NCI-H1694 (cell line): Measurements from ENCODE around the gene STK32B.
A peak's percentile ranks its signal among the peaks of the same experiment; 100 is the strongest.
"Not testable (repeated sequence)": the region's sequence is repeated elsewhere in the genome, so short reads cannot be mapped to it uniquely, and the experiment has no call there.

Experiments used
- DNase-seq: peaks from one replicate; lab custom pipeline; 2025; lab: John Stamatoyannopoulos, UW

Gene STK32B

GRCh38 chr4:5395781-5396180, 344.5 kb downstream of the STK32B start:
- DNase-seq = no peak

GRCh38 chr4:5398056-5398455, 346.8 kb downstream of the STK32B start:
- DNase-seq = no peak

- no peak for DNase-seq
These were observed 347.8 kb downstream of the STK32B start for GRCh38 chr4:5399124-5399523.

DNA sequence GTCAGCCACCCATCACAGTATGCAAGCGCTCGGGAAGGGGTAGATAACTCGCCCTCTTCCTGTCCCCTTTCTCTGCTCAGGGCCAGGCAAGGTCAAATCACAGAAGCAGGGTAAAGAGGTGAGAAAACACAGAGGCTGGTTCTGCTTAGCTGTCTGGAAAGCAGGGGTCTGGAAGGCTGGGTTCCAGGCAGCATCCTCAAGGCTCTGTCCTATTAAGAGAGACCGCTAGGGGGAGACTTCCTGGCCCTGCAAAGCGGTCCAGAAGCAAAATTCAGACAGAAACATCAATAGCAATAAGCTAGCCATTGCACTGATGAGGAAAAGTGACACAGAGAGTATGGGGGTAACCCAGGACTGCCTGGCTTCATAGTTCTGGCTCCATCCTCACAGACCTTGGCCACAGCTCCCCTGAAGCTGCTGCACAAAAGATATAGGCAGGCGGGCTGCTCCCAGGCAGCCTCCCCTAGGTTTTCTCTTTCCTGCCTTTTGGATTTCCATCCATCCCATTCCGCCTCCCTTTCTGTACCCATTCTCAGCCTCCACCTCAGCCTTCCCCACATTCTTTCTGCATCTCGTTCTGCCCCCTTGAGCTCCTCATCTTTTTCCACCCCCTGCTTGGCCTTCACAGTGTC, 348.6 kb downstream of the STK32B start:
- peak; percentile 5 for DNase-seq

GRCh38 chr4:5403746-5404497, 352.6 kb downstream of the STK32B start:
- DNase-seq = no peak

DNA sequence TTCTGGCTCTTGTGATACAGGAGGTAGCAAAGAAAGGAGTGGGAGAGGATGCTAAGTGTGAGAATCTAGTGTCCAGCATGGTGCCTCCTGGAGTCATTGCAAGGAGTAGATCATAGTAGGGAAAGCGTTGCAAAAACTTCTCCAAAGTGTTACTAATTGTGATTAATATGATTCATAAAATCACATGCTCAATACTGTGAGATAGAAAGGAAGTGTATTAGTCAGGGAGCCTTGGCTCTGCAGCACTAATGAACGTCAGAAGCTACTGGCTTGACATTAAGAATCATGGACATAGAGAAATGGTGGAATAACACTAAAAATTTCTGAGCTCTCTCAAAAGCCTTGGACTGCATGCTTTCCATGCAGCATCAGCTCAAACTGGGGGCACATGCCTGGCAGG, 358.0 kb downstream of the STK32B start:
- DNase-seq = no peak

GRCh38 chr4:5409972-5410618, 358.8 kb downstream of the STK32B start:
- no peak for DNase-seq

DNA sequence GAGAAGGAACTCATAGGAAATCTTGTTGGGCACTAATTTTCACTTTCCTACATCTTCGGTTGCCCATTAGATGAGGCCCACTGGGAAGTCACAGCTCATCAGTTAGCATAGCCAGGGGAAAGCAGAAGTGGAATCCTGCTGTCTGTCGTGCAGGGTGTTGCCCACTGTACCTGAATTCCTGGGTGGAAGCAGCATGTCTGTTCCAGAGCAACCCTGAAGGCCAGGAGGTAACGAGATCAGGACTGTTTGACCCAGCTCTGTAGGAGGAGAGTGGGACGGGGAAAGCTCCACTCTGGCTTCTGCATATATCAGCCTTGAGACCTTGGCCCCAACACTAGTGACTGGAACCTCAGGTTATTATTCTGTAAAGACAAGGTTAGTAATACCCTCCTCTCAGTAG, 361.0 kb downstream of the STK32B start:
- DNase-seq = no peak

- no peak for DNase-seq
These were observed 361.5 kb downstream of the STK32B start for GRCh38 chr4:5412751-5413150.

DNA sequence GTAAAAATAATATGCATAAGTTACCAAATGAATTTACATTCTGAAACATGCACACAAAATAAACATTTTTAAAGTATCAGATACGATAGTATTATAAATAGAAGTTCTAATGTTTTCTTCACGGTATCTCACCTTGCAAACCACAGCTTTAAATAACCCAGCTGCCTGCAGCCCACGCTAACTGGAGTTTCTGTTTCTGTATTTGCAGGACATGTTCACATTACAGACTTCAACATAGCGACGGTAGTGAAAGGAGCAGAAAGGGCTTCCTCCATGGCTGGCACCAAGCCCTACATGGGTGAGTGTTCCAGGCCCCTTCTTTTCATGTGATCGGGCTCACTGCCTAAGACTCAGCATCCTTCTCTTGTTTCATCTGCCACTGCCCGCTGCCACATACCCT, 365.4 kb downstream of the STK32B start:
- DNase-seq = no peak

DNA sequence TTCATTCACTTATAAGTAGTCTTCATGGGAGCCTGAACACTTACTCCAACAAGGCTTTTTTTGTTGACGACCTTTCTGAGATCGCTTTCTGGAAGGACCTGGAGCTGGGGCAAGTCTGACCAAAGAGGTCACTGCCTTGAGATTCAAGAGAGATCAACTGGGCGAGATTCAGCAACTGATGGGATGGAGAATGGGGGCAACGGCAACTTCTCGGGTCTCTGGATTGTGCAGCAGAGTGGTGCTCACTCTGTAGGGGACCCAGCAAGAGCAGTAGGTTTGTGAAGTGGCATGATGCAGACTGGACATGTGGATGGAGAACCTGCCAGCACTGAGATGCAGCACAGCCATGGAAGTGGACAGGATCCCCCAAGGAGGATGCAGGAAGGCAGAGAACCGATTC, 369.0 kb downstream of the STK32B start:
- DNase-seq = no peak

DNA sequence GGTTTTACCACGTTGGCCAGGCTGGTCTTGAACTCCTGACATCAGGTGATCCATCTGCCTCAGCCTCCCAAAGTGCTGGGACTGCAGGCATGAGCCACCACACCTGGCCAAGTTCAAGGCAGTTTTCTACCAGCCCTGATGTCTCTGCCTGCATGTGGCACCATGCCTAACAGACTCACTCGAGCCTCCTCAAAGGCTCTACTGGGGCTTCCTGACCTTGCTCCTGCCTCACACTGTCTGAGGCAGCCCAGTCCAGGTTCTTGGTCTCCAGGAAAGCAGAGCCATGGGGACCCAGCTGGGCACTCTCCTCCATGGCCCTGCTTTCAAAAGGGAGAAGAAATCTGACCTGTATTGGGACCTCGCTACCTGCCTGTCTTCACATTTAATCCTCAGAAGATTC, 370.1 kb downstream of the STK32B start:
- DNase-seq = no peak

- no peak for DNase-seq
These were observed 370.9 kb downstream of the STK32B start for GRCh38 chr4:5422195-5422594.

GRCh38 chr4:5423670-5424069, 372.4 kb downstream of the STK32B start:
- no peak for DNase-seq

DNA sequence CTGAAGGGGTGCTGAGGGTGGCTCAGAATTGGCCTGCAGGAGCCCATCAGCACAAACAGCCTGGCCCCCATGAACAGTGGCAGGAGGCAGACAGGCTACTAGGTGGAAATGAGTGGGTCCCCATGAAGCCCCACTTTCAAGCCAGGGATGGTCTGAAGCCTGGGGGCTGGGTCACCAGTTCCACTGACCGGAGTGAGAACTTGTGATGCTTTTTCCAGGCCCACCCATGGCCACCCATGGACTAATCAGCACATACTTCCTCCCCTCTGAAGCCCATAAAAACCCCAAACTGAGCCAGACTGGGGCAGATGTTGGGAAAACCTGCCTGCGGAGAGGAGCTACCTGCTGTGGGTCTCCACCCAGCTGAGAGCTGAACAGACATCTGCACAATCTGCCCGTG, 372.9 kb downstream of the STK32B start:
- DNase-seq = no peak

DNA sequence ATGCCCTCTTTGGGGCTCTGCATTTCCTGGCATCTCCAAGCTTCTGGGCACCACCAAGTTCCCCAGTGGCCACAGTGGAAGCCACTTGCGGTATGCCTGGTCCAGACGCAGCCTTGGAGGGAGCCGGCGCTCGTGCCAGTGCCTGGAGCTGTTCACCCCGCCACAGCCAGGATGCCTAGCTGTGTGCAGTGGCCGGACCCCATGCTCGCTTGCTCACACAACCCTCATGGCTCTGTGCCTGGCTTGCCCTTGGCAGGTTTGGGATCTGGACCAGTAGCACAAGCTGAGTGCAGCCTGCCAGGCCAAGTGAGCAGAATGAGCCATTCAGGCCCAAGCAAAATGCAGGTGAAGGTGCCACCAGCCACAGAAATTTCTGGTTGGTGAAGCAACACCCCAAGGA, 373.6 kb downstream of the STK32B start:
- DNase-seq = no peak

DNA sequence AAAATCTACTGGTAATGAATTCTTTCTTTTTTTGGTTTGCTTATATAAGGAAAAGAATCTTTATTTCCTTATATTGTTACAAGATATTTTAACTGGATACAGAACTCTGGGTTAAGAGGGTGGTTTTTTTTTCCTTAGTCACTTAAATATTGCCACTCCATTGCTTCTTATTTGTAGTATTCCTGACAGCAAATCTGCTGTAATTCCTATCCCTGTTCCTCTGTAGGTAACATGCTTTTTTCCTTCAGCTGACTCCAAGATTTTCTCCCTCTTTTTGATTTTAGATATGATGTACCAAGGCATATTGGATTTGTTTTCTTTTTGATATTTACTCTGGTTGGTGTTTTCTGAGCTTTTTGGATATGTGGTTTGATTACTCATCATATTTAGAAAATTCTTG, 378.5 kb downstream of the STK32B start:
- DNase-seq = no peak

DNA sequence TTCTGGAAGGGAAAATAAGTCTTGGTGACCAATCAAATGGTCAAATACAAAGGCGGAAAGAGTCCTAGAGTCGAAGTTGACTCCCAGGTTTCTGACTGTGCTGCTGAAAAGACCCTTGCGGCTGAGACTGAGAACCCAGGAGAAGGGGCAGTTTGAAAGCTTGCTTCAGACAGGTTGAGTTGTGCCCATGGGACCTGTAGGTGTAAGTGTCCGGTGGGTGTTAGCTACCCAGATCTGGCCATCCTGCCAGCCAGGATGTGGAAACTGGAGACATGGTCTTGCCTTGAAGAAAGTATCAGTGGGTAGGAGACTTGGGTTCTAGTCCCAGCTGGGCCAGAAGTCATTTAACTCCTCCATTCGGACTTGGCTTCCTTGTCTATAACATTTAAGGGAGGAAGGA, 381.9 kb downstream of the STK32B start:
- no peak for DNase-seq

- no peak for DNase-seq
These were observed 383.9 kb downstream of the STK32B start for GRCh38 chr4:5435201-5435600.

- DNase-seq = no peak
These were observed 384.5 kb downstream of the STK32B start for GRCh38 chr4:5435823-5436222.

DNA sequence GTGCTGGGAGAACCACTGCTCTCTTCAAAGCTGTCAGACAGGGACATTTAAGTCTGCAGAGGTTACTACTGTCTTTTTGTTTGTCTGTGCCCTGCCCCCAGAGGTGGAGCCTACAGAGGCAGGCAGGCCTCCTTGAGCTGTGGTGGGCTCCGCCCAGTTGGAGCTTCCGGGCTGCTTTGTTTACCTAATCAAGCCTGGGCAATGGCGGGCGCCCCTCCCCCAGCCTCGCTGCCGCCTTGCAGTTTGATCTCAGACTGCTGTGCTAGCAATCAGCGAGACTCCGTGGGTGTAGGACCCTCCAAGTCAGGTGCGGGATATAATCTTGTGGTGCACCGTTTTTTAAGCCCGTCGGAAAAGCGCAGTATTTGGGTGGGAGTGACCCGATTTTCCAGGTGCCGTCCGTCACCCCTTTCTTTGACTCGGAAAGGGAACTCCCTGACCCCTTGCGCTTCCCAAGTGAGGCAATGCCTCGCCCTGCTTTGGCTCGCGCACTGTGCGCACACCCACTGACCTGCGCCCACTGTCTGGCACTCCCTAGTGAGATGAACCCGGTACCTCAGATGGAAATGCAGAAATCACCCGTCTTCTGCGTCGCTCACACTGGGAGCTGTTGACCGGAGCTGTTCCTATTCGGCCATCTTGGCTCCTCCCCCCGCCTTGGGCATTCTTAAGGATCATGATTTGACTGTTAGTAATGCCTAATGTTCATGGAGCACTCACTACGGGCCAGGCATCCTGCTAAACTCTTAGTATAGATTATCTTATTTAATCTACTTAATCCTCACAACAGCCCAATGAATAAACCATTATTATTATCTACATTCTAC, 392.9 kb downstream of the STK32B start:
- not testable (repeated sequence) for DNase-seq

DNA sequence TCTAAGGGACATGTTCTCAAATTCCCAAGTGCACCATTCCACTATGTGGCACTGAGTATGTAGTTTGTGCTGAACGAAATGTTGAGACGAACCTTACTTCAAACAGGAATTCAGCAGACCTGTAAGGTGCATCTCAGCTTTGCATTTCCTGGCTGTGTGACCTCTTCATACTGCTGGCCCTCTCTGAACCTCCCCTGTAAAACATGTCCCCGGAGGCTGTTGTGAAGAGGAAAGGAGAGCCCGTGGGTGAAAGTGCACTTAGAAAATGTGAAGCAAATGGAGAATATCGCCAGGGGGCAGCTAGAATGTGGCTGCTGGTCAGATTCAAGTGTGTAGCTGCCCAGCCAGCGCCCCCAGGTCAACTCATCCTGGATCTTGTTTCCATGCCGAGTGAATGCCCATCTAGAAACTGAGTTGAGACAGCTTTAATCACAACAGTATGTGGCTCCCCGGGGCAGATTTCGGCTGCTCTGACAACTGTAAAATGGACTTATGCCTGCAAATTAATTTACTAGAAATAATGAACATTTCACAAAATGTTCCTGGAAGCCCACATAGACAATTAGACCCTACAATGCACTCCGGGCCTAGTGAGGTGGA, 393.7 kb downstream of the STK32B start:
- DNase-seq = no peak
